SK-N-SH (cell line): Measurements from ENCODE around the gene VDR.

Experiments
- CTCF ChIP-seq: fragments of 200-600 bp; sonication (generic); IDR thresholded peaks from 2 replicates; pipeline ENCODE4 v1.6.1; 2017; ENCODE audit warnings: antibody characterized with exemption, mild to moderate bottlenecking, moderate library complexity
- ELF1 ChIP-seq: IDR thresholded peaks from 2 replicates; pipeline ENCODE4 v1.4.0; 2012
- EP300 ChIP-seq, 2 experiments: IDR thresholded peaks; 2 replicates each; pipeline versions ENCODE4 v1.4.0 to v1.6.1; 2012; ENCODE audit warnings: borderline replicate concordance in 1 of 2, low read depth in 1 of 2, low read length in 1 of 2
- FOXJ3 ChIP-seq: sonication (generic); formaldehyde crosslinking; IDR thresholded peaks from 2 replicates; pipeline ENCODE4 v1.5.1; 2020; ENCODE audit warnings: mild to moderate bottlenecking, missing genetic modification reagents
- NFIC ChIP-seq: IDR thresholded peaks from 2 replicates; pipeline ENCODE4 v1.4.0; 2012; ENCODE audit warnings: borderline replicate concordance
- POLR2AphosphoS5 ChIP-seq: IDR thresholded peaks from 2 replicates; pipeline ENCODE4 v1.6.1; 2012; ENCODE audit warnings: low read depth, low read length
- RAD21 ChIP-seq: IDR thresholded peaks from 2 replicates; pipeline ENCODE4 v1.6.1; 2012; ENCODE audit warnings: mild to moderate bottlenecking, low read length
- REST ChIP-seq: IDR thresholded peaks from 2 replicates; pipeline ENCODE4 v1.6.1; 2012; ENCODE audit warnings: mild to moderate bottlenecking, low read depth, low read length, moderate library complexity
- RFX5 ChIP-seq: IDR thresholded peaks from 2 replicates; pipeline ENCODE4 v1.6.1; 2012; ENCODE audit warnings: mild to moderate bottlenecking, improper control_type of control experiment, low read length
- TAF1 ChIP-seq: IDR thresholded peaks from 2 replicates; pipeline ENCODE4 v1.6.1; 2012; ENCODE audit warnings: low read depth, mild to moderate bottlenecking, low read length, moderate library complexity, borderline replicate concordance
- TEAD4 ChIP-seq: IDR thresholded peaks from 2 replicates; pipeline ENCODE4 v1.4.0; 2012; ENCODE audit warnings: mild to moderate bottlenecking, borderline replicate concordance; ENCODE audit not compliant: insufficient read depth
- USF1 ChIP-seq: IDR thresholded peaks from 2 replicates; pipeline ENCODE4 v1.4.0; 2012; ENCODE audit warnings: low read depth, borderline replicate concordance
- ZBTB33 ChIP-seq: IDR thresholded peaks from 2 replicates; pipeline ENCODE4 v1.4.0; 2012; ENCODE audit warnings: low read depth, borderline replicate concordance

- no peak for TF ChIP-seq CTCF
- TF ChIP-seq ZBTB33: no peak
- TF ChIP-seq POLR2AphosphoS5: no peak
- TF ChIP-seq TEAD4: no peak
- no peak for TF ChIP-seq EP300 (IDR thresholded peaks at IDR 0.05; ENCODE audit: borderline replicate concordance in 1 of 2, low read depth in 1 of 2, low read length in 1 of 2)
- TF ChIP-seq USF1: no peak
- no peak for TF ChIP-seq RAD21
- TF ChIP-seq TAF1: no peak
- TF ChIP-seq NFIC: no peak
- TF ChIP-seq RFX5: no peak
- no peak for TF ChIP-seq REST
- no peak for TF ChIP-seq FOXJ3
- no peak for TF ChIP-seq ELF1
Measured at GRCh38 chr12:47807338-47807737, 97.5 kb downstream of the VDR start.
